ENCODE results near the gene KRTAP4-6.
"Not testable (repeated sequence)": the region's sequence is repeated elsewhere in the genome, so short reads cannot be mapped to it uniquely, and the experiment has no call there.

KRTAP4-6 gene

DNA sequence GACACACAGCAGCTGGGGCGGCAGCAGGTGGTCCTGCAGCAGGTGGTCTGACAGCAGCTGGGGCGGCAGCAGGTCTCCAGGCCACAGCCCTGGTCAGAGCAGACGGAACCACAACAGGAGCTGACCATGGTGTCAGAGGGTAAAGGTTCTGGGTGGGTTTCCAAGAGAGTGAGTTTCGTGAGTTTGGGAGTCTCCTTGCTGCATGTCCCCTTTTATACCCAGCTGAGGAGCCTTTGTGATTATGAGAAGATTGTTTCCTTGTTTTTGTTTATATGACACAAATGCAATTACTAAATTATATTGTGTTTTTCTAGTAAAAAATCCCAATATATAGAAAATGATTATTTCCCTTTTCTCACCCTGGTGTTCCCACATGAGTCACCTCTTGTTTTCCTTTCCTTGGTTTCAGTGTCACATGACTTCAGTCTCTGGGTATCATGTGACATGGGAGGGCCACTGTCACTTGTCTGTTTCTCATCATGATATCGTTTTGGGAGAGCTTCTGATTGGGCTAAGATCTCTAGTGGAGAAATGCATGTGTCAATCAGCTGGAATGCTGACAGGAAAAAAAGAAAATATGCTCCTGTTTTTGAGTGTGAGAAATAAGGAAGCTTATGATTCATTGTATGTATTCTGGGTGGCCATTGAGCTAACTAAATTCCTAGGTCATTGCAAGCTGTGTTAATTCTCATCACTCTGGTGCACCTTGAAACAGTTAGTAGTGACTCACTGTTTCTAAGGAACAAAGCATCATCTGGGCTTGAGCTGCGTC is at the start of gene KRTAP4-6:
TSS of gene KRTAP4-6 (minus strand) at position 185 of the 772 bp plus-strand sequence. CDS start at position 128, 57 bp downstream.
- DNase-seq: no peak
- no peak for ATAC-seq

GRCh38 chr17:41189837-41190318 is 49.5 kb upstream of the KRTAP4-6 start, which contains the start of gene KRTAP9-1:
TSS of gene KRTAP9-1 (plus strand) at chr17:41189887. CDS start at chr17:41189887, 0 bp downstream.
- not testable (repeated sequence) for ATAC-seq, DNase-seq

- DNase-seq (no peak), ATAC-seq (no peak)
Observed at GRCh38 chr17:41186872-41187271, 46.5 kb upstream of the KRTAP4-6 start.

GRCh38 chr17:41185001-41185400 is 44.7 kb upstream of the KRTAP4-6 start:
- ATAC-seq (no peak), DNase-seq (no peak)

DNA sequence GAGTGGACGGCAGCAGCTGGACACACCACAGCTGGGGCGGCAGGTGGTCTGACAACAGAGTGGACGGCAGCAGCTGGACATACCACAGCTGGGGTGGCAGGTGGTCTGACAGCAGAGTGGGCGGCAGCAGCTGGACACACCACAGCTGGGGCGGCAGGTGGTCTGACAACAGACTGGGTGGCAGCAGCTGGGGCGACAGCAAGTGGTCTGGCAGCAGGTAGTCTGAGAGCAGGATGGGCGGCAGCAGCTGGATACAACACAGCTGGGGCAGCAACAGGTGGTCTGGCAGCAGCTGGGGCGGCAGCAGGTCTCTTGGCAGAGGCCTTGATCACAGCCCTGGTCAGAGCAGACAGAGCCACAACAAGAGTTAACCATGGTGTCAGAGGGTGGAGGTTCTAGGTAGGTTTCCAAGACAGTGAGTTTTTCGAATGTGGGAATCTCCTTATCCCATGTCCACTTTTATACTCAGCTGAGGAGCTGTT is 44.2 kb upstream of the KRTAP4-6 start, which contains the start of gene KRTAP4-1:
TSS of gene KRTAP4-1 (minus strand) at position 432 of the 482 bp plus-strand sequence. CDS start at position 375, 57 bp downstream.
- ATAC-seq: no peak
- DNase-seq: no peak

DNA sequence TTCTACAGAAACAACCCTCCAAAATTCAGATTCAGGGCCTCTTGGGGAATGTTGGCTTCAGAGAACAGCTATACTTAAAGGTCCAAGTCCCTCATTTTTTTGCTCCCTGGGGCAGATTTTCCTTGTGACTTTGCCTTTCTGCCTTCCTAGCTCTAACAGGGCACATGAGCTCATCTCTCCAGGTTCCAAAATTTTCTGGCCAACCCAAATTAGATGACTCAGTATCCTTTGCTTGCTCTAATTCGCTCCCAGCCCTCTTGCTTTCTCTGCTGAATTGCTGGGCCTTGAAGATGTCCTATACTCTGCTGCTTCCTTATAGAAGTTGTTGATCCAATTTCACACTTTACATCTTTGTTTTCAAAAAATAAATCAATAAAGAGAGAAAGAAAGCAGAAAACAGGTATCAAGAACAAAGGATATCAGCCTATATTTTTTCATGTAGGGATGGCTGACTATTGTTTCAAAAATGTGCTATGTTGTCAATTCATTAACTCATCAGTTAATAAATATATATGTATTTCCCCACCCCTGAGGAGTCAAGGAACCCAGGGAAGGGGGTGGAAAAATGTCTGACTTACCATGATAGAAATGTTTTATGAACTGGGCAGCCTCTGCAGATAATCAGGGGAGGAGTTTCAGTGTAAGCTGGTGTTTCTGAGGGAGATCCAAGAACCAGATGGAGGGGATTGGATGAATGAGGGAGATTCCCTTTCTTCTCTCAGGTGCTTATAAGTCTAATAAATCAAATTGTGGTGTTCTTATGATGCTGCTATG is 38.7 kb upstream of the KRTAP4-6 start:
- ATAC-seq (no peak), DNase-seq (no peak)

- DNase-seq (no peak), ATAC-seq (no peak)
Observed at GRCh38 chr17:41178341-41178740, 38.0 kb upstream of the KRTAP4-6 start.

DNA sequence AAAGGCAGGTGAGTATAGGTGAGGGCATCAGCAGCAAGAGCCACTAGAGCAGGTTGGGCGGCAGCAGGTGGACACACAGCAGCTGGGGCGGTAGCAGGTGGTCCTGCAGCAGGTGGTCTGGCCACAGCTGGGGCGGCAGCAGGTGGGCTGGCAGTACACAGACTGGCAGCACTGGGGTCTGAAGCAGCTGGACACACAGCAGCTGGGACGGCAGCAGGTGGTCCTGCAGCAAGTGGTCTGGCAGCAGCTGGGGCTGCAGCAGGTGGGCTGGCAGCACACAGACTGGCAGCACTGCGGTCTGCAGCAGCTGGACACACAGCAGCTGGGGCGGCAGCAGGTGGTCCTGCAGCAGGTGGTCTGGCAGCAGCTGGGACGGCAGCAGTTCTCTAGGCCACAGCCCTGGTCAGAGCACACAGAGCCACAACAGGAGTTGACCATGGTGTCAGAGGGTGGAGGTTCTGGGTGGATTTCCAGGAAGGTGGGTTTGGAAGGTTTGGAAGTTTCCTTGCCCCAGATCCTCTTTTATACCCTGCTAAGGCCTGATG is 37.5 kb upstream of the KRTAP4-6 start, which contains the start of gene KRTAP4-2:
TSS of gene KRTAP4-2 (minus strand) at position 495 of the 545 bp plus-strand sequence. CDS start at position 438, 57 bp downstream.
- no peak for ATAC-seq
- DNase-seq: no peak

- DNase-seq (no peak), ATAC-seq (no peak)
Observed at GRCh38 chr17:41176744-41177387, 36.5 kb upstream of the KRTAP4-6 start.

GRCh38 chr17:41171886-41172285 is 31.5 kb upstream of the KRTAP4-6 start:
- DNase-seq (no peak), ATAC-seq (no peak)

DNA sequence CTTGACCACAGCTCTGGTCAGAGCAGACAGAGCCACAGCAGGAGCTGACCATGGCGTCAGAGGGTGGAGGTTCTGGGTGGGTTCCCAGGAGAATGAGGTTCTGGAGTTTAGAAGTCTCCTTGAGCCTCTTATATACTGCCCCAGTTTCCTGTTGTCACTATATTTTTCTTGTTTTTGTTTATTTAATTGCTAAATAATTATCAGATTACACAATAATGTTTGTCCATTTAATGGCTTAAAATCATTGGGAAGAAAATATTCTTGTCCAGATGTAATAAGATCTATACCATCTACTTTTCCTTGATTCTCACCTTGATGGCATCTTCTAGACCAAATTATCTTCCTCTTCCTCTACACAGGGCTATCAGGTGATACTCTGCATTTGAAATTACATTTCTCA is 27.8 kb upstream of the KRTAP4-6 start, which contains the start of gene KRTAP4-3:
TSS of gene KRTAP4-3 (minus strand) at position 101 of the 400 bp plus-strand sequence. CDS start at position 52, 49 bp downstream.
- no peak for ATAC-seq

DNA sequence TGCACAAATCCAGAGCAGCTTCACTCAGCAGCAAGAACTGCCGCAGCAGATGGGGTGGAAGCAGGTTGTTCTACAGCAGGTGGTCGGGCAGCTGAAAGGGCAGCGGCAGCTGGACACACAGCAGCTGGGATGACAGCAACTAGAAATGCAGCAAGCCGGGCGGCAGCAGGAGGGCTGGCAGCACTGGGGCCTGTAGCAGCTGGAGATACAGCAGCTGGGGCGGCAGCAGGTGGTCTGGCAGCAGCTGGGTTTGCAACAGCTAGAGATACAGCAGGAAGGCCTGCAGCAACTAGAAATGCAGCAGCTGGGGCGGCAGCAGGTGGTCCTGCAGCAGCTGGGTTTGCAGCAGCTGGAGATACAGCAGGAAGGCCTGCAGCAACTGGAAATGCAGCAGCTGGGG is 27.2 kb upstream of the KRTAP4-6 start:
- no peak for DNase-seq
- no peak for ATAC-seq

More for the DNA sequence above, 27.8 kb upstream of the KRTAP4-6 start, which contains the start of gene KRTAP4-3:
- DNase-seq: no peak

DNA sequence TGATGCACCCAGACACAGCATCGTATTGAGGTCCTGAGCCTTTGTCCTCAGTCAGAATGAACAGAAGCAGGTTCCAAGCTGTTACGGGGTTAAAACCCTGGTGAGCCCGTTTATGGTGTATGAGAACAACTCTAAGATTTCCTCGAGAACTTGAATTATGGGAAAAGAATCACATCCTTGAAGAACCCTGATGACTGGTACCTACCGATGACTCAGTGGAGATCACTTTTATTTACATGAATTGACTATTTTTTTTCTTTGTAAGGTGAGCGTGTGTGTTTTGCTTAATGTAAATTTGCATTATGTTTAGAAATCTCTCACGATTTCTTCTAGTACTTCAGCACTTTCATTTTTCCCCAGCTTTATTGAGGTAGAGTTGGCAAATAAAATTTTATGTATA is 23.5 kb upstream of the KRTAP4-6 start:
- DNase-seq: no peak
- ATAC-seq: no peak

DNA sequence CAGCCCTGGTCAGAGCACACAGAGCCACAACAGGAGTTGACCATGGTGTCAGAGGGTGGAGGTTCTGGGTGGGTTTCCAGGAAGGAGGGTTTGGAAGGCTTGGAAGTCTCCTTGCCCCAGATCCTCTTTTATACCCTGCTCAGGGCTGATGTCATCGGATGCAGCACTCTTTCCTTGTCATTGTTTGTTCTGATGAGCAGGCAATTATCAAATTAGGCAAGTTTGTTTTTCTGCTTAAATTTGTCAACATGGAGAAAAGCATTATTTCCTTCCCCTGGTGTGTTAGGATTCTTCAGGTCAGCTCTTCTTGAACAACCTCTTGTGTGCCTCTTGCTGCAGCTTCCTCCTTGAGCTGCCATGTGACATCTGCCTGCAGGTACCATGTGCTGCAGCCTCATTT is 20.3 kb upstream of the KRTAP4-6 start, which contains the start of gene KRTAP4-4:
TSS of gene KRTAP4-4 (minus strand) at position 101 of the 400 bp plus-strand sequence. CDS start at position 44, 57 bp downstream.
- no peak for DNase-seq
- no peak for ATAC-seq

DNA sequence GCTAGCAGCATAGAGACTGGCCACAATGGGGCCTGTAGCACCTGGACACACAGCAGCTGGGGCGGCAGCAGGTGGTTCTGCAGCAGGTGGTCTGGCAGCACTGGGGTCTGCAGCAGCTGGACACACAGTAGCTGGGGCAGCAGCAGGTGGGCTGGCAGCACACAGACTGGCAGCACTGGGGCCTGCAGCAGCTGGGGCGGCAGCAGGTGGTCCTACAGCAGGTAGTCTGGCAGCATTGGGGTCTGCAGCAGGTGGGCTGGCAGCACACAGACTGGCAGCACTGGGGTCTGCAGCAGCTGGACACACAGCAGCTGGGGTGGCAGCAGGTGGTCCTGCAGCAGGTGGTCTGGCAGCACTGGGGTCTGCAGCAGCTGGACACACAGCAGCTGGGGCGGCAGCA is 19.8 kb upstream of the KRTAP4-6 start:
- DNase-seq: not testable (repeated sequence)

DNA sequence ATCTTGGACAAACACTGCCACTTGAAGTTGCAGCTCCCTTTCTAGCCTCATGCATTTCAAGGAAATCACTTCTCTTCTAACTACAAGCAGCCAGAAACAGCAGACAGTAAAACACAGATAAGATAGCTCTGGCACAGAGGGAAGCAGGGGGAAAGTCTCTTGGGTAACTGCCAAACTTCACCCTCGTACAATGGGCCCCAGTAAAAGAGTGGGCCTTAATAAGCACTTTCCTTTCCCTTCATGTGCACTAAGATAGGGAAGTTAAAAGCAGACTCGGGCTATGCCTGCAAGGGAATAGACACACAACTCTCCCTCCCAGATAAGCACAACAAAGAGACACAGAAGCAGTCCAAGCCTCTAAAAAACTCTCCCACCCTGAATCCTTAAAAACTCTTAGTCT is 13.5 kb upstream of the KRTAP4-6 start:
- DNase-seq: no peak
- no peak for ATAC-seq

More for the DNA sequence above, 19.8 kb upstream of the KRTAP4-6 start:
- ATAC-seq: peak; percentile 28

GRCh38 chr17:41151525-41151924 is 11.2 kb upstream of the KRTAP4-6 start:
- ATAC-seq: no peak

DNA sequence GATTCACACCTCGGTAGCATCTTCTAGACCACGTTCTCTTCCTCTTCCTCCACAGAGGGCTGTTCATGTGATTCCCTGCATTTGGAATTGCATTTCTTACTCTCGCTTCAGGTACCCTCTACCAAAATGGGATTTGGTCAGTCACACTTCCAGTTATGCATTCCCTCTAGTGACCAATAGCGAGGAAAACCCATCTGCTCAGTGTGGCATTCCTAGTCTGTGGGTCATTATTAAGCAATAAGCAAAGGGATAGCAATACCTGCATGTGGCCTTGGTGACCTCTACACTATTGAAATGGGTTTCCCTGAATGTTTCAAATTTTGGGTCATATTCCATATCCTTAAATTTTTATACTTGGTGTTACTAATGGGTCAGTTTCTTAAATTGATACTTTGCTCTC is 9.7 kb upstream of the KRTAP4-6 start:
- no peak for ATAC-seq
- DNase-seq: no peak

More at GRCh38 chr17:41151525-41151924, 11.2 kb upstream of the KRTAP4-6 start:
- no peak for DNase-seq

GRCh38 chr17:41149652-41149985 is 9.3 kb upstream of the KRTAP4-6 start, which contains the start of gene KRTAP4-5:
TSS of gene KRTAP4-5 (minus strand) at chr17:41149825. CDS start at chr17:41149767, 58 bp downstream.
- ATAC-seq: no peak

DNA sequence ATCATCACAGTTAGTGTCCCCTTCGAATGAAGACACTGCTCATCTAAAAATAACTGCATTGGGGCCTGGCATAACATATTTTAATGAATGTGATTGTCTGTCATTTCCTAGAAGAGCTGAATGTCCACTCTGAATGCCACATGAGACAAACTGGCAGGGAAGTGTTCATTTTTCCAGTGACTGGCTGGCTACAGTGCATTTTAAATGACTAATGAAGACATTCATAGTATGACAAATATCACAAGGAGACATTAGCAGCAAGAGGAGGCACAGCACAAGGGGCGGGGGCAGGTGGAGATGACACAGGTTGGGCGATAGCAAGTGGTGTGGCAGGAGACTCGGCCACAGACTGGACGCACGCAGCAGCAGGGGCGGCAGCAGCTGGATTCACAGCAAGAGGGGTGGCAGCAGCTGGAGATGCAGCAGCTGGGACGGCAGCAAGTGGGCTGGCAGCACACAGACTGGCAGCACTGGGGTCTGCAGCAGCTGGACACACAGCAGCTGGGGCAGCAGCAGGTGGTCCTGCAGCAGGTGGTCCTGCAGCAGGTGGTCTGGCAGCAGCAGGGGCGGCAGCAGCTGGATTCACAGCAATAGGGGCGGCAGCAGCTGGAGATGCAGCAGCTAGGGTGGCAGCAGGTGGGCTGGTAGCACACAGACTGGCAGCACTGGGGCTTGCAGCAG is 8.8 kb upstream of the KRTAP4-6 start:
- not testable (repeated sequence) for DNase-seq, ATAC-seq

More at GRCh38 chr17:41149652-41149985, 9.3 kb upstream of the KRTAP4-6 start, which contains the start of gene KRTAP4-5:
- no peak for DNase-seq
